Endothelial cell of umbilical vein (primary cell): ENCODE results near the gene SH3GLB2. TPM values are rescaled to one million over a fixed set of nuclear protein-coding genes. Genes with fewer than 3 reads are reported as not detected.

Source experiments
- BruUV-seq: library from RNA; stranded (reverse); fragments of 400-500 nt; replicated peaks from 2 replicates; lab custom pipeline; 2021; lab: Mats Ljungman, UMichigan
- CTCF ChIA-PET: fragments of 300-600, 350-600 bp; sonication (Branson Sonifier 250); formaldehyde crosslinking; loops from one replicate; lab custom pipeline; 2021; ENCODE audit warnings: antibody characterized with exemption, inconsistent platforms; lab: Charles Lee
- POLR2A ChIA-PET: fragments of 300-600, 350-600 bp; sonication (Branson Sonifier 250); formaldehyde crosslinking; loops from one replicate; lab custom pipeline; 2021; ENCODE audit warnings: antibody characterized with exemption, inconsistent platforms; lab: Charles Lee
- DNase-seq: peaks from one replicate; pipeline ENCODE4 v3.0.0-alpha.2; 2011; ENCODE audit warnings: low read depth, low spot score
- FAIRE-seq: peaks from 2 replicates; lab custom pipeline; 2011; peaks lifted over from hg19 to GRCh38; lab: Jason Lieb, UNC
- H2AFZ ChIP-seq: 2 replicates; pipeline ENCODE4 v1.6.0; 2012; ENCODE audit warnings: low read depth, low read length, control low read depth, inconsistent platforms
- H3K27ac ChIP-seq: 2 replicates; pipeline ENCODE4 v1.5.1; 2011; ENCODE audit warnings: low read depth, mild to moderate bottlenecking, control low read depth, low read length, moderate library complexity; ENCODE audit not compliant: insufficient read depth
- H3K27me3 ChIP-seq, 2 experiments: 2 replicates each; pipeline versions ENCODE4 v1.6.0 to v1.6.1; 2011; ENCODE audit warnings: low read length in 2 of 2, mixed read lengths in 1 of 2; ENCODE audit not compliant: control insufficient read depth in 2 of 2, insufficient read depth in 2 of 2
- H3K36me3 ChIP-seq, 2 experiments: 2 replicates in 1 of 2; 3 replicates in 1 of 2; pipeline ENCODE4 v1.5.1; 2011; ENCODE audit warnings: low read length in 2 of 2, mild to moderate bottlenecking in 1 of 2, moderate library complexity in 1 of 2; ENCODE audit not compliant: control insufficient read depth in 2 of 2, insufficient read depth in 2 of 2; ENCODE audit errors: extremely low read depth in 1 of 2
- H3K4me1 ChIP-seq: 3 replicates; pipeline ENCODE4 v1.5.1; 2011; ENCODE audit warnings: mild to moderate bottlenecking, low read length; ENCODE audit not compliant: control insufficient read depth, insufficient read depth; ENCODE audit errors: extremely low read depth
- H3K4me2 ChIP-seq: 2 replicates; pipeline ENCODE4 v1.6.1; 2011; ENCODE audit warnings: low read length, control low read depth, mixed read lengths; ENCODE audit not compliant: insufficient read depth
- H3K4me3 ChIP-seq, 3 experiments: fragments of 200-600 bp in 1 of 3; sonication (generic), shearing (Covaris generic) in 1 of 3; replicated peaks in 1 of 3; 2 replicates each; pipeline ENCODE4 v1.5.1; 2011 to 2016; ENCODE audit warnings: control low read depth in 3 of 3, low read length in 3 of 3, mild to moderate bottlenecking in 2 of 3, inconsistent platforms in 1 of 3, low read depth in 1 of 3, moderate library complexity in 1 of 3; ENCODE audit not compliant: insufficient read depth in 1 of 3
- H3K79me2 ChIP-seq: 2 replicates; pipeline ENCODE4 v1.6.0; 2012; ENCODE audit warnings: low read length, inconsistent platforms; ENCODE audit not compliant: control insufficient read depth, insufficient read depth
- H3K9ac ChIP-seq: replicated peaks from 2 replicates; pipeline ENCODE3; 2011; ENCODE audit warnings: low read length, control low read depth; ENCODE audit not compliant: insufficient read depth; ENCODE audit errors: extremely low read depth
- H3K9me1 ChIP-seq: replicated peaks from 3 replicates; pipeline ENCODE4 v1.6.0; 2011; ENCODE audit warnings: mild to moderate bottlenecking, low read length; ENCODE audit not compliant: control insufficient read depth, insufficient read depth; ENCODE audit errors: extremely low read depth
- H3K9me3 ChIP-seq: replicated peaks from 2 replicates; pipeline ENCODE4 v1.5.1; 2012; ENCODE audit warnings: low read length, inconsistent platforms; ENCODE audit not compliant: control insufficient read depth, insufficient read depth
- H4K20me1 ChIP-seq: replicated peaks from 2 replicates; pipeline ENCODE3; 2011; ENCODE audit warnings: mild to moderate bottlenecking, low read length; ENCODE audit not compliant: control insufficient read depth, insufficient read depth; ENCODE audit errors: extremely low read depth
- EZH2 ChIP-seq: IDR thresholded peaks from 2 replicates; pipeline ENCODE4 v1.6.1; 2012; ENCODE audit warnings: borderline replicate concordance, low read depth, mild to moderate bottlenecking, moderate library complexity, low read length, inconsistent platforms; ENCODE audit not compliant: severe bottlenecking
- FOS ChIP-seq: IDR thresholded peaks from 2 replicates; pipeline ENCODE4 v1.6.1; 2011; ENCODE audit warnings: mild to moderate bottlenecking, low read length, moderate library complexity, borderline replicate concordance; ENCODE audit not compliant: insufficient read depth
- GATA2 ChIP-seq: IDR thresholded peaks from 2 replicates; pipeline ENCODE4 v1.7.0; 2011; ENCODE audit warnings: low read depth, mild to moderate bottlenecking, moderate library complexity, mixed read lengths, low read length; ENCODE audit not compliant: insufficient read length, insufficient read depth
- JUN ChIP-seq: IDR thresholded peaks from 2 replicates; pipeline ENCODE4 v1.6.1; 2011; ENCODE audit warnings: borderline replicate concordance, low read depth; ENCODE audit not compliant: insufficient read length, insufficient read depth
- MYC ChIP-seq: IDR thresholded peaks from one replicate; pipeline ENCODE4 v1.6.1; 2011; ENCODE audit warnings: mild to moderate bottlenecking, low read depth, low read length
- POLR2A ChIP-seq: IDR thresholded peaks from 2 replicates; pipeline ENCODE4 v1.6.1; 2012; ENCODE audit warnings: low read depth, mild to moderate bottlenecking, control low read depth, low read length
- POLR2AphosphoS5 ChIP-seq: IDR thresholded peaks from 2 replicates; pipeline ENCODE4 v1.6.1; 2012; ENCODE audit warnings: low read depth, mild to moderate bottlenecking, control low read depth, low read length, moderate library complexity; ENCODE audit not compliant: insufficient read depth
- dilution Hi-C: fragments of 300-500 bp; cut with MboI; formaldehyde crosslinking; loops from one replicate; pipeline ENCODE4 v1.15.0; 2019; ENCODE audit warnings: low sequenced_read_pairs; ENCODE audit not compliant: extremely low pct_ligation_motif_present
- intact Hi-C: fragments of 100-400 bp; cut with micrococcal nuclease; formaldehyde crosslinking; loops from one replicate; pipeline ENCODE4 v1.10.0; 2022
- polyA plus RNA-seq, 4 experiments: library from polyadenylated mRNA; depleted of rRNA in 3 of 4; stranded (reverse) in 3 of 4; unstranded in 1 of 4; fragments of >200 nt; gene quantifications; 2 replicates each; pipeline versions ENCODE4 v1.2.1 to v1.2.3, GENCODE V29; 2011 to 2012; ENCODE audit warnings: missing spikeins in 1 of 4
- total RNA-seq: library from RNA; stranded (reverse); gene quantifications from 2 replicates; pipeline ENCODE4 v1.2.3, GENCODE V29; 2021
- TF ChIP-seq, protein P1 (sequence below): IDR thresholded peaks from 2 replicates; pipeline ENCODE4 v1.6.1; 2011; ENCODE audit not compliant: insufficient read depth, insufficient read length
- TF ChIP-seq, protein P2 (sequence below), 2 donors: IDR thresholded peaks; 1 replicate in 1 of 2; 2 replicates in 1 of 2; pipeline ENCODE4 v1.5.1; 2011; ENCODE audit warnings: low read length in 2 of 2, mild to moderate bottlenecking in 2 of 2, moderate library complexity in 2 of 2, control low read depth in 1 of 2, inconsistent platforms in 1 of 2, low read depth in 1 of 2; ENCODE audit not compliant: insufficient read depth in 1 of 2; ENCODE audit errors: extremely low read depth in 1 of 2

The SH3GLB2 gene
- total and polyA plus RNA-seq, 2 donors (not counting 3 experiments of a cell fraction or from before 2014, with no cell fraction given): 58.8 to 77.5 TPM

DNA sequence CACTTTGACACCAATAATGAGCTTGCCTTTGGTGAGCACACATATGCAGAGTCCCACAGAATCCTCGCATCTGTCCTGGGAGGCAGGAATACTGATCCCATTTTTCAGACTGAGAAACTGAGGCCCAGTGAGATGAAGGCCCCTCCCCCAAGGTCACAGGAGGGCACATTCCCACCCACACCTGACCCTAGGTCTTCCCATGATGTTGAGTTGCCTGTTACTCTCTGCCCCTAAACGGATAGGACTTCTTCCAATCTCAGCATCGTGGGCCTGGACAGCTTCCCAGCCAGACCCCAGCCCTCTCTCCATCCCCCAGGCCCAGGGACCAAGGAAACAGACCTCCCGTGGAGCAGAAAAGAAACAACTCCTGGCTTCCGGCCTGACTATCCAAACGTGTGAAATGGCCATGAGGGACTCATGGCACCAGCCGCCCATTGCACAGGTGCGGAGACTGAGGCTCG is 877 bp downstream of the SH3GLB2 start:
- no peaks in the 10 kb centered on the region for H4K20me1 ChIP-seq
- H3K9me1 ChIP-seq: no peaks in the 10 kb centered on the region
- intact Hi-C loops: loop anchor here (5.0 to 10.0 kb wide), 2 partner anchors 80 to 292 kb away; partner anchors contain the start of genes DOLK and NUP188
- TF ChIP-seq GATA2 (no peak), MYC (no peak), FOS (no peak), EZH2 (no peak), POLR2A (no peak), JUN (no peak), POLR2AphosphoS5 (no peak)
- TF ChIP-seq, protein P1, sequence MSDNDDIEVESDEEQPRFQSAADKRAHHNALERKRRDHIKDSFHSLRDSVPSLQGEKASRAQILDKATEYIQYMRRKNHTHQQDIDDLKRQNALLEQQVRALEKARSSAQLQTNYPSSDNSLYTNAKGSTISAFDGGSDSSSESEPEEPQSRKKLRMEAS: no peak
- TF ChIP-seq, protein P2, sequence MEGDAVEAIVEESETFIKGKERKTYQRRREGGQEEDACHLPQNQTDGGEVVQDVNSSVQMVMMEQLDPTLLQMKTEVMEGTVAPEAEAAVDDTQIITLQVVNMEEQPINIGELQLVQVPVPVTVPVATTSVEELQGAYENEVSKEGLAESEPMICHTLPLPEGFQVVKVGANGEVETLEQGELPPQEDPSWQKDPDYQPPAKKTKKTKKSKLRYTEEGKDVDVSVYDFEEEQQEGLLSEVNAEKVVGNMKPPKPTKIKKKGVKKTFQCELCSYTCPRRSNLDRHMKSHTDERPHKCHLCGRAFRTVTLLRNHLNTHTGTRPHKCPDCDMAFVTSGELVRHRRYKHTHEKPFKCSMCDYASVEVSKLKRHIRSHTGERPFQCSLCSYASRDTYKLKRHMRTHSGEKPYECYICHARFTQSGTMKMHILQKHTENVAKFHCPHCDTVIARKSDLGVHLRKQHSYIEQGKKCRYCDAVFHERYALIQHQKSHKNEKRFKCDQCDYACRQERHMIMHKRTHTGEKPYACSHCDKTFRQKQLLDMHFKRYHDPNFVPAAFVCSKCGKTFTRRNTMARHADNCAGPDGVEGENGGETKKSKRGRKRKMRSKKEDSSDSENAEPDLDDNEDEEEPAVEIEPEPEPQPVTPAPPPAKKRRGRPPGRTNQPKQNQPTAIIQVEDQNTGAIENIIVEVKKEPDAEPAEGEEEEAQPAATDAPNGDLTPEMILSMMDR (IDR thresholded peaks at IDR 0.05; ENCODE audit: extremely low read depth in 1 of 2, insufficient read depth in 1 of 2, low read depth in 1 of 2, low read length in 2 of 2): no peak
- H3K27ac ChIP-seq: no peak overlapping the region
- peaks cover 27% of the 10 kb centered on the region for H3K79me2 ChIP-seq
- H3K4me1 ChIP-seq: peaks cover 7% of the 10 kb centered on the region
- H3K9ac ChIP-seq: peak overlapping the region; percentile 32
- H3K36me3 ChIP-seq: no peaks in the 10 kb centered on the region
- H3K4me3 ChIP-seq: peak overlapping the region; percentile 47 to 74 (median 54)
- DNase-seq (no peak), FAIRE-seq (no peak)
- no TSS peak for BruUV-seq
- no peaks in the 10 kb centered on the region for H3K9me3 ChIP-seq
- CTCF ChIA-PET: interaction anchor here (1.1 to 1.4 kb wide), 4 partner anchors 20 to 164 kb away, joined by 3 to 8 read pairs (median 4); no protein-coding TSS in a partner anchor
- peak overlapping the region; percentile 36 for H3K4me2 ChIP-seq
- POLR2A ChIA-PET: no interaction called here
- H2AFZ ChIP-seq: no peak overlapping the region
- no peaks in the 10 kb centered on the region for H3K27me3 ChIP-seq
- dilution Hi-C loops: no loop called here
